NCI-H460 (cell line): ENCODE data around the gene XXYLT1. TPM values are rescaled to one million over a fixed set of nuclear protein-coding genes. Genes with fewer than 3 reads are reported as not detected.
"Not testable (repeated sequence)": the region's sequence is repeated elsewhere in the genome, so short reads cannot be mapped to it uniquely, and the experiment has no call there.

Experiments used
- DNase-seq: peaks from one replicate; pipeline ENCODE4 v3.0.0-alpha.2; 2016; ENCODE audit warnings: low read depth; ENCODE audit errors: extremely low read depth
- total RNA-seq: library from RNA; depleted of rRNA; stranded (reverse); fragments of >200 nt; shearing (Covaris generic); gene quantifications from 2 replicates; pipeline ENCODE4 v1.2.3, GENCODE V29; 2014

The XXYLT1 gene
- total RNA-seq, 1 experiment from 2014 or later = 9.2 TPM

- DNase-seq = no peak
These were observed 152.3 kb downstream of the XXYLT1 start for GRCh38 chr3:195118671-195119070.

GRCh38 chr3:195117978-195118581 lies 152.9 kb downstream of the XXYLT1 start:
- DNase-seq = no peak

GRCh38 chr3:195116407-195117185 lies 154.4 kb downstream of the XXYLT1 start:
- no peak for DNase-seq

GRCh38 chr3:195115600-195116406 lies 155.2 kb downstream of the XXYLT1 start:
- DNase-seq = no peak

- DNase-seq = no peak
These were observed 156.0 kb downstream of the XXYLT1 start for GRCh38 chr3:195114786-195115599.

GRCh38 chr3:195113536-195114425 lies 157.2 kb downstream of the XXYLT1 start:
- no peak for DNase-seq

GRCh38 chr3:195113048-195113447 lies 157.9 kb downstream of the XXYLT1 start:
- no peak for DNase-seq

GRCh38 chr3:195112361-195112791 lies 158.6 kb downstream of the XXYLT1 start:
- DNase-seq = no peak

- no peak for DNase-seq
These were observed 159.2 kb downstream of the XXYLT1 start for GRCh38 chr3:195111766-195112165.

GRCh38 chr3:195111319-195111705 lies 159.6 kb downstream of the XXYLT1 start:
- DNase-seq = no peak

- no peak for DNase-seq
These were observed 160.2 kb downstream of the XXYLT1 start for GRCh38 chr3:195110647-195111318.

- DNase-seq = no peak
These were observed 161.8 kb downstream of the XXYLT1 start for GRCh38 chr3:195109098-195109657.

- no peak for DNase-seq
These were observed 163.4 kb downstream of the XXYLT1 start for GRCh38 chr3:195107593-195107992.

GRCh38 chr3:195107031-195107430 lies 163.9 kb downstream of the XXYLT1 start:
- not testable (repeated sequence) for DNase-seq

- DNase-seq = peak; percentile 5
These were observed 164.5 kb downstream of the XXYLT1 start for GRCh38 chr3:195106418-195106906.

- no peak for DNase-seq
These were observed 165.0 kb downstream of the XXYLT1 start for GRCh38 chr3:195105841-195106417.

- no peak for DNase-seq
These were observed 165.6 kb downstream of the XXYLT1 start for GRCh38 chr3:195105389-195105788.

GRCh38 chr3:195104340-195104739 lies 166.6 kb downstream of the XXYLT1 start:
- no peak for DNase-seq
